Immature natural killer cell (primary cell): ENCODE results near the gene HHIPL1. TPM values are rescaled to one million over a fixed set of nuclear protein-coding genes. Genes with fewer than 3 reads are reported as not detected.

Experiments
- DNase-seq, 3 donors: peaks; one replicate each; pipeline ENCODE4 v3.0.0; 2022; ENCODE audit warnings: mixed read lengths in 1 of 3
- H3K27ac Mint-ChIP-seq, 6 donors: one replicate each; pipeline ENCODE4 v1.8.0; 2020; ENCODE audit warnings: mixed read lengths in 6 of 6, mild to moderate bottlenecking in 5 of 6, inconsistent platforms in 4 of 6, moderate library complexity in 3 of 6
- H3K27me3 Mint-ChIP-seq, 3 donors: one replicate each; pipeline ENCODE4 v1.8.0; 2020 to 2021; ENCODE audit warnings: low read depth in 3 of 3, mild to moderate bottlenecking in 3 of 3, mixed read lengths in 3 of 3, moderate library complexity in 3 of 3, inconsistent platforms in 1 of 3
- H3K36me3 Mint-ChIP-seq, 3 donors: one replicate each; pipeline ENCODE4 v1.8.0; 2020; ENCODE audit warnings: mixed read lengths in 3 of 3, inconsistent platforms in 2 of 3, mild to moderate bottlenecking in 2 of 3
- H3K4me1 Mint-ChIP-seq, 2 donors: one replicate each; pipeline ENCODE4 v1.8.0; 2020; ENCODE audit warnings: inconsistent platforms in 2 of 2, mild to moderate bottlenecking in 2 of 2, mixed read lengths in 2 of 2, moderate library complexity in 1 of 2
- H3K4me3 Mint-ChIP-seq, 5 donors: one replicate each; pipeline ENCODE4 v1.8.0; 2020; ENCODE audit warnings: mild to moderate bottlenecking in 5 of 5, mixed read lengths in 5 of 5, inconsistent platforms in 3 of 5, moderate library complexity in 3 of 5
- H3K9me3 Mint-ChIP-seq, 6 donors: one replicate each; pipeline ENCODE4 v1.8.0; 2020; ENCODE audit warnings: mild to moderate bottlenecking in 6 of 6, mixed read lengths in 6 of 6, inconsistent platforms in 4 of 6, moderate library complexity in 3 of 6
- polyA plus RNA-seq, 3 donors: library from polyadenylated mRNA; unstranded; fragments of 300-500 nt; fragmentation: Illumina TruSeq; gene quantifications; one replicate each; pipeline ENCODE4 v1.2.3, GENCODE V29; 2021

Gene HHIPL1
- polyA plus RNA-seq, 3 donors from 2014 or later: not detected

DNA sequence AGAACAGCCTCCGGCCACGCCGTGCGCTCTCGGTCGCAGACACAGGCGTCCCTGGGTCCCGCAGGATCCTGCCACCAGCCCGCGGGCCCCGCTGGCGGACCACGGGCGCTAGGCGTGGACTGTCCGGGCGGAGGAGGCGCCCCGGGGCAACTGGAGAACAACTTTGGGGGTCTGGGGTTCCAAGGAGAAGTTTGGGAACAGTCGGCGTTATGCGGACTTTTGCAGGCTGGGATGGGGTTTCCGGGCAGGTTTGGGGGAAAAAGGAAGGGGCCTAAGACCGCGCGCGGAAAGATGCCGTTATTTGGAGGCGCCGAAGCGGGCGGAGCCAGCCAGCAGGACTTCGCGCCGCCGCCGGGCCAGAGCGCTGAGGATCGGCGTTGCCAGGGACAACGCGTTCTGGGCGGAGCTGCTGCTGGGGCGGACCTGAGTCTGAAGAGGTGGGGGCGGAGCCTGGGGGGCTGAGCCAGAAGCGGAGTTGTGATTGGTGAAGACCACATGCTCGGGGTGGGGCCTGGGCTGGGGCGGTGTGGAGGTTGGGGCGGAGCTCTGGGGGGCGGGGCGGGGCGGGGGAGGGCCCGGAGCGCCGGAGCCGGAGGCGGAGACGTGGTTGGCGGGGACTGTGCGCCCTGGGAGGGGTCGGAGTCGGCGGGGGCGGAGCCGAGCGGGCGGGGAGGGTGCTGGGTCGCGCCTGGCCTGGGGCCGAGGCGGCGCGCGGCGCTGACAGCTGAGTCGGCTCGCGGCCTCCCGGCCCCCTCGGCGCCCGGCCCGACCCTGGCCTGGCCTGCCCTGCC, 38.9 kb downstream of the HHIPL1 start, which contains the start of gene CYP46A1:
Gene CYP46A1 (plus strand): TSS at position 680 of the 791 bp plus-strand sequence. CDS start 120 bp downstream, outside the sequence.
- peak; percentile 99 to 100 (median 100) for DNase-seq
- H3K27me3 Mint-ChIP-seq: peaks cover 10 to 21% (median 16%) of the 10 kb centered on the region in 3 donors
- peak within 1 kb of the TSS; percentile 87 to 97 (median 93) for H3K4me3 Mint-ChIP-seq
- peak within 1 kb of the TSS; percentile 78 to 94 (median 89) for H3K27ac Mint-ChIP-seq
- H3K4me1 Mint-ChIP-seq: peaks cover 9 to 10% of the 10 kb centered on the region in 2 donors
- H3K36me3 Mint-ChIP-seq: no peaks in the 10 kb centered on the region
- no peaks in the 10 kb centered on the region for H3K9me3 Mint-ChIP-seq

DNA sequence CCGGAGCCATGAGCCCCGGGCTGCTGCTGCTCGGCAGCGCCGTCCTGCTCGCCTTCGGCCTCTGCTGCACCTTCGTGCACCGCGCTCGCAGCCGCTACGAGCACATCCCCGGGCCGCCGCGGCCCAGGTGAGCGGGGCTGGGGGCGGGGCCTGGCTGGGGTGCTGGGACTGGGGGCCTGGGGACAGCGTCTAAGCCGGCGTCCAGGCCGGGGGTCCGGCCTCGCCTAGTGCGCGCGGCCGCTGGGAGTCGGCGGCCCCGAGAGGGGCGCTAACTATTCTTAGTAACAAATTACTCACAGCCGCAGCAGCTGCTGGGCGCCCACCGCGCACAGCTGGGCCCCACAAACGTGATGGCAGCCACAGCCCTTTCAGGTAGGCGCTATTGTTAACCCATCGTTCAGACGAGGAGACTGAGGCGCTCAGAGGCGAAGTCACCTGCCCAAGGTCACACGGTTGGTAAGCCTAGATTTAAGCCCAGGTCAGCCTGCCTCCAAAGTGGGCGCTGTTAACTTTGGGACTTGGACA, 39.5 kb downstream of the HHIPL1 start:
- H3K27ac Mint-ChIP-seq: no peak overlapping the region
- DNase-seq: peak in 1 of 3 donors; percentile 12

DNA sequence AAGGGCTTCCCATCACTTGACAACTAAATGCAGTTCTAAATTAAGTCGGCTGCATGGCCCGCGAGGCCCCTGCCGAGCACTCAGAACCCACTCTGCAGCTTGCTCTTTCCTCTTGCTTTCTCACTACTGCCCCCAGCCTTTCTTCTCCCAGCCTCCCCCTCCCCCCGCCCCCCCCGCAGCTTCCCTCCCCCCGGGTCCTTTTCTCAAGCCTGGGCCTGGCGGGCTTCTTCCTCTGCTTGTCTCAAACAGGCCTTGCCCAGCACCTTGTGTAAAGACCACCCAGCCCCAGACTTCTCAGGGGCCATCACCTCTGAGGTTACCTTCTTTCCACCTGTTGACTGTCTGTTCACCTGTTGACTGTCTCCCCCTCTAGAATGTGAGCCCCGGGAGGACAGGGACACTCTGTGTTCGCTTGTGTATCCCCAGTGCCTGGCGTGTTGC, 40.2 kb downstream of the HHIPL1 start:
- Mint-ChIP-seq H3K27ac (no peak overlapping the region), H3K36me3 (no peaks in the 10 kb centered on the region), H3K9me3 (no peaks in the 10 kb centered on the region), H3K4me1 (peaks cover 9 to 10% of the 10 kb centered on the region in 2 donors), H3K27me3 (peaks cover 10 to 28% (median 21%) of the 10 kb centered on the region in 3 donors), H3K4me3 (peak overlapping the region in 4 of 5 donors; percentile 53 to 65 (median 62))
- no peak for DNase-seq

More for the DNA sequence above, 39.5 kb downstream of the HHIPL1 start:
- H3K4me3 Mint-ChIP-seq: no peak overlapping the region
- no peaks in the 10 kb centered on the region for H3K9me3 Mint-ChIP-seq
- H3K27me3 Mint-ChIP-seq: peaks cover 10 to 24% (median 16%) of the 10 kb centered on the region in 3 donors
- H3K4me1 Mint-ChIP-seq: peaks cover 9 to 10% of the 10 kb centered on the region in 2 donors
- H3K36me3 Mint-ChIP-seq: no peaks in the 10 kb centered on the region

DNA sequence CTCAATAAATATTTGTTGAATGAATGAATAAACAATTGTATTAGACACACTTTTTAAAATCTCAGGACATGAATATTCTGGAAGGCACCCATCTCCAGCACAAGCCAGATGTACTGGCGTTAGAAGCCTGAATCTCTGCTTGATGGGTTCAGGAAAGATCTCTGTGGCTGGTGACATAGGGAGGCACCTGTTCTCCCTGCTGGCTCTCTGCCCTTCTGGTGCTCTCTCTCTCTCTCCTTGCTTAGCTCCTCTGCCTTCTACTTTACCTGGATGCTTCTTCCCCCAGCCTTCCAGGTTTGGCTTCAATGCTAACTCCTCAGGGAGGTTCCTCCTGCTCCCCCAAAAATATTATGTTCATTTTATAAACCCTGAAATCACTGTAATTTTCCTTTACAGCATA, 40.7 kb downstream of the HHIPL1 start:
- no peaks in the 10 kb centered on the region for H3K9me3 Mint-ChIP-seq
- no peak overlapping the region for H3K27ac Mint-ChIP-seq
- peaks cover 10 to 28% (median 22%) of the 10 kb centered on the region in 3 donors for H3K27me3 Mint-ChIP-seq
- H3K4me3 Mint-ChIP-seq: peak overlapping the region; percentile 3 to 65 (median 59)
- no peak for DNase-seq
- peaks cover 9 to 10% of the 10 kb centered on the region in 2 donors for H3K4me1 Mint-ChIP-seq
- H3K36me3 Mint-ChIP-seq: no peaks in the 10 kb centered on the region

DNA sequence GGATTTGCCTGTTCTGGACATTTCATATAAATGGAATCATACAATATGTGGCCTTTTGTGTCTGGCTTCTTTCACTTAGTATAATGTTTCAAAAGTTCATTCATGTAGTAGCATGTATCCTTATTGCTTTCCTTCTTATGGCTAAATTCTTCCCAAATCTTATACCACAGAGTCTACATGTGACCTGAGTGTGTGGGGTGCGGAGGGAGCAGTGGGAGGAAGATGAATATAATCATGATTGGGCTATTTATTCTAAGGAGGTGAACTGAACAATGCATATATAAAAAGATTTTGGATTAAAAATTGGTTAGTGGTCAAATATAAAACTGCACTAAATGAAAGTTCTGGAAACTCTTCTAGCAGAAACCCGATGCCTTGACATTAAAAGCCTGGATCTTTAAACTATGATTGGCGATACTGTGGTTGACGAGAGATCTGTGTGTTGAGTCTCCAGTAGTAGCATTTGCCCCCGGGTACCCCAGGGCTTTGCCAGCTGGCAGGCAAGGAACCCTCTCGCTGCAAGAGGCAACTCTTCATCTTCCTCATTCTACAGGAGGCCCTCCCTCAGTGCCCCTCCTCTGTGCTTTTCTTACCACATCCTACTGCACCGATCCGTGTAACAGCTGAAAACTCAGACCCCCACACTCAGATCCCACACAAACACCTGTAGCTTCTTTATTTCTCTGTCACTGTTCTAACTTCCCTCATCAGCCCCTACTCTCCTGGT, 41.8 kb downstream of the HHIPL1 start:
- Mint-ChIP-seq H3K4me1 (peaks cover 9 to 10% of the 10 kb centered on the region in 2 donors), H3K27ac (no peak overlapping the region), H3K27me3 (peaks cover 10 to 31% (median 26%) of the 10 kb centered on the region in 3 donors), H3K4me3 (peak overlapping the region in 2 of 5 donors; percentile 14 to 22), H3K36me3 (no peaks in the 10 kb centered on the region), H3K9me3 (no peaks in the 10 kb centered on the region)
- DNase-seq: no peak

DNA sequence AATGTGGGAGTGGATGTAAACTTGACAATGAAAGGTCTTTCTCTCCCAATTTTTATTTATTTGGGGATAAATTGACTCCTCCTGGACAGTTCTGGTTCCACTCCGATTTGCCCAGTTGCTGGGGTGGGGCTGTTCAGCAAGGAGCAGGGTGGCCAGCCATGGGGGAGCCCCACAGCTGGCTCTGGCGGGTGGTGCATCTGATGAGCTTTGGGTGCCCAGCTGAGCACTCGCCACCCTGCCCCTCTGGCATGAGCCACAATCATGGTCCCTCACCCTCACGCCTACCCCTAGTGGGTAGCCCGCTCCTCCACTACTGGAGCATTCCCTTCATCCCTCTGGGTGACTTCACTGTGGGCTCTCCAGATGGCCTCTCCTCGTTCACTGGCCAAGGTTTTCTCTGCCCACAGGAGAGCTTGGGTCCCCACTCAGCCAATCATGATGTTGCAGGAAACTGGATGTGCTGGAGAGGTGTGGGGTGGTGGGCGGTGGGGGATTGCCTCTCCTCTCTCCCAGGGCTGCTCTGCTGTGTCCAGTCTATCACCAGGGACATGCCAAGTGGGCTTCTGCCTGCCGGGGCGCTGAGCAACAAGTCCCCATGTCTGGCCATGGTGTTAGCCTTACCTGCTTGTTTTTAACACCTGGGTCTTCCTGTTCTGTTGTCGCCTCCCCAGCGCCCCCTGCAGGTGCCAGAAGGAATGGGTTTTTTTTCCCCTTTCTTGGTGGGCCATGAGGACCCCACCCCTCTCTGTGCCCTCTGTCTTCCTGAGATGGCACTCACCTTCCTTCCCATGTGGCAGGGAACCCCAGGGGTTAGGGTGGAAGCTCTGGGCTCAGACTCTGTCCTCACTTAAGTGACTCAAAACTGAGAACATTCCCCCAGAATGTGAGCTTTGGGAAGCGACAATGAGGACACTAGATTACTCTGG, 42.6 kb downstream of the HHIPL1 start:
- DNase-seq: peak in 2 of 3 donors; percentile 9 to 15
- Mint-ChIP-seq H3K36me3 (no peaks in the 10 kb centered on the region), H3K27me3 (peaks cover 10 to 29% (median 29%) of the 10 kb centered on the region in 3 donors), H3K4me3 (no peak overlapping the region), H3K27ac (no peak overlapping the region), H3K9me3 (peaks cover 0 to 2% (median 0%) of the 10 kb centered on the region in 6 donors), H3K4me1 (peaks cover 7 to 9% of the 10 kb centered on the region in 2 donors)

DNA sequence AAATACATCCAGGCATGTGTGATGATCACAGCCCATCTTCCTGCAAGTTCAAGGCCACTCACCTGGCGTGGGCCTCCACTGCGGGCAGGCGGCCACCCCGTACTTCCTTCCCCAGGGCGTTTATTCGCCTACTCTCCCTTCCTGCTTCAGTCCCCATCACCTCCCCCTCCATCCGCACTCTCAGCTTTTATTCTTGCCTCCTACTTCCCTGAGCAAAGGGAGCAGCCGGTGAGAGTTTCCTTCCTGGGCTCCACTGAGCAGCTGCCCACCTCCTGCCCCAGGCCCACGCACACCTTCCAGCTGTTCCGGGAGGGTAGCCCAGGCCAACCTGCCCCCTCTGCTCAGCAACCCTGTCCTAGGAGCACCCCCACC, 43.3 kb downstream of the HHIPL1 start:
- H3K9me3 Mint-ChIP-seq: peaks cover 0 to 3% (median 0%) of the 10 kb centered on the region in 6 donors
- no peak overlapping the region for H3K27ac Mint-ChIP-seq
- H3K36me3 Mint-ChIP-seq: no peaks in the 10 kb centered on the region
- DNase-seq: no peak
- H3K4me3 Mint-ChIP-seq: no peak overlapping the region
- H3K4me1 Mint-ChIP-seq: peaks cover under 1 to 5% of the 10 kb centered on the region in 2 donors
- H3K27me3 Mint-ChIP-seq: peaks cover 8 to 27% (median 25%) of the 10 kb centered on the region in 3 donors

DNA sequence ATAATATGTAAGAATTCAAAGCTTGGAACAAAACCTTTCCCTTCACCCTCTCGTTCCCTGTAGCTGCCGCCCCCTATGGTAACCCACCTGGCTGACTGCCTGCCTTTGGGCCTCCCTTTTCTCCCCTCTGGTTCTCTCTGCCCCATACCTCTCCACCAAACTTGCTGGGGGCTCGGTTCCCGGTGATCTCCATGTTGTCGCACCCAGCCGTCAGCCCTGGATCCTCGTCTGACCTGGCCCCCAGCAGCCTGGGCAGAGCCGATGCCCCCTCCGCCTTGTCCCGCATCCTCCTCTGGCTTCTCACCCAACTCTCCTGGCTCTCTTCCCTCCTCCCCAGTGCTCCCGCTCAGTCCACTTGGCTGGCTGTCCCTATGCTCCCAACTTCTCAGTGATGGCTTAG, 43.7 kb downstream of the HHIPL1 start:
- peaks cover 0 to 3% of the 10 kb centered on the region in 2 donors for H3K4me1 Mint-ChIP-seq
- H3K27me3 Mint-ChIP-seq: peaks cover 8 to 26% (median 24%) of the 10 kb centered on the region in 3 donors

DNA sequence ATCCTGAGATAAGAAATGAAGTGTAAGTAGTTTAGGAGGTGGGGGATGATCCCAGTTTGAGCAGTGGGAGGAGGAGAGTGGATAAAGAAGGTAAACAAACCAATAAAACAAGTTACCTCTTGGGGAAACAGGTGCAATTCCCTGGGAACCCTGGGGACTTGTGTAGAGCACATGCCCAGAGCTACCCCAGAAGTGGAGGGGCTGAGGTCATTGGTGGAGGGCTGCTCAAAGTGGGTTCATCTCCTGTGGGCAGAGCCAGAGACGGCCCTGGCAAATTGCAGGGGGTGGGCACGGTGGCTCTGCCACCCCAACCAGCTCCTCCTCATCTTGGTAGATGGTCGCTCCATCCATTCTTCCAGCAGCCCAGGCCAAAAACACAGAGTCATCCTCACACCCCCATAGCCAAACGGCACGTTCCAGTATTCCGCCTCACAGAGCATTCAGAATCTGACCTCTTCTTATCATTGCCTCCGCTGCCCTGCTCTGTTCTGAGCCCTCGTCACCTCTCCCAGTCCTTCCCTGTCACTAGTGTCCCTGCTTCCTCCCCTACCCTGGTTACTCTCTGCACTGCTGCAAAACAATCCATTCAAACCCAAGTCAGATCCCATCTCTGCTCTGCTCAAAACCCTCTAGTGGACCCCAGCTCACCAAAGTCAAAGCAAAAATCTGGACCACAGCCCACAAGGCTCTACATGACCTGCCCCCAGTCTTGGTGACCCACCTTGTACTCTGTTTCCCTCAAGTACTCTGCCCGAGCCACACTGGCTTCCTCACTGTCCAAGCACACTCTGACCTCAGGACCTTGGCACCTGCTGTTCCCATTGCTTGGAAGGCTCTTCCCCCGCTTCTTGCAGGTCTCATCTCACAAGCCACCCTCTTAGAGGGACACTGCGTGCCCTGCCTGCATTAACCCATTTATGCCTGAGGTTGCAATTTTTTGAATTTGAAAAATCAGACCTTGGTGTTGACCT, 44.6 kb downstream of the HHIPL1 start:
- H3K27me3 Mint-ChIP-seq: peaks cover 4 to 24% (median 22%) of the 10 kb centered on the region in 3 donors
- no peaks in the 10 kb centered on the region for H3K36me3 Mint-ChIP-seq

More for the DNA sequence above, 43.7 kb downstream of the HHIPL1 start:
- peaks cover 0 to 3% (median 0%) of the 10 kb centered on the region in 6 donors for H3K9me3 Mint-ChIP-seq
- no peak for DNase-seq
- peak overlapping the region in 1 of 5 donors; percentile 25 for H3K4me3 Mint-ChIP-seq
- H3K27ac Mint-ChIP-seq: no peak overlapping the region
- H3K36me3 Mint-ChIP-seq: no peaks in the 10 kb centered on the region

DNA sequence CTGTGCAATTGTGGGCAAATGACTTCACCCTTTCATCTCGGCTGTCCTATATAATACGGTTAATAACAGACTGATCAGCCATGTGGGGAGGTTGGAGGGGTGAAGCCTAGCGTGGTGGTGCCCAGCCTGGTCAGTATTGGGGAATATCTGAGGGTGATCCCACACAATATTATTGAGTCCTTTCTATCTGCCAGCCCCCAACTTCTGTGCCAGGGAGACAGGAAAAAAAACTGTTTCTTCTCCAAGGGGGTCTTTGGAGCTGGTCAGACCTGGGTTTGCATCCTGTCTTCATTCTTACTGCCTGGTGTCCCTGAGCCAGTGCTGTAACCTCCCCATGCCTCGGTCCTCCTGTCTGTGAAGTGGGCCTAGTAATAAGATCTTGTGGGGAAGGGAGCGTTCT, 45.7 kb downstream of the HHIPL1 start:
- no peak for DNase-seq
- Mint-ChIP-seq H3K4me1 (no peaks in the 10 kb centered on the region), H3K4me3 (no peak overlapping the region), H3K27me3 (peaks cover 1 to 26% (median 24%) of the 10 kb centered on the region in 3 donors), H3K36me3 (no peaks in the 10 kb centered on the region), H3K9me3 (peaks cover 0 to 3% (median 0%) of the 10 kb centered on the region in 6 donors), H3K27ac (no peak overlapping the region)

More for the DNA sequence above, 44.6 kb downstream of the HHIPL1 start:
- Mint-ChIP-seq H3K27ac (peak overlapping the region in 1 of 6 donors; percentile 2), H3K4me3 (no peak overlapping the region), H3K4me1 (no peaks in the 10 kb centered on the region), H3K9me3 (peaks cover 0 to 3% (median 0%) of the 10 kb centered on the region in 6 donors)
- no peak for DNase-seq

DNA sequence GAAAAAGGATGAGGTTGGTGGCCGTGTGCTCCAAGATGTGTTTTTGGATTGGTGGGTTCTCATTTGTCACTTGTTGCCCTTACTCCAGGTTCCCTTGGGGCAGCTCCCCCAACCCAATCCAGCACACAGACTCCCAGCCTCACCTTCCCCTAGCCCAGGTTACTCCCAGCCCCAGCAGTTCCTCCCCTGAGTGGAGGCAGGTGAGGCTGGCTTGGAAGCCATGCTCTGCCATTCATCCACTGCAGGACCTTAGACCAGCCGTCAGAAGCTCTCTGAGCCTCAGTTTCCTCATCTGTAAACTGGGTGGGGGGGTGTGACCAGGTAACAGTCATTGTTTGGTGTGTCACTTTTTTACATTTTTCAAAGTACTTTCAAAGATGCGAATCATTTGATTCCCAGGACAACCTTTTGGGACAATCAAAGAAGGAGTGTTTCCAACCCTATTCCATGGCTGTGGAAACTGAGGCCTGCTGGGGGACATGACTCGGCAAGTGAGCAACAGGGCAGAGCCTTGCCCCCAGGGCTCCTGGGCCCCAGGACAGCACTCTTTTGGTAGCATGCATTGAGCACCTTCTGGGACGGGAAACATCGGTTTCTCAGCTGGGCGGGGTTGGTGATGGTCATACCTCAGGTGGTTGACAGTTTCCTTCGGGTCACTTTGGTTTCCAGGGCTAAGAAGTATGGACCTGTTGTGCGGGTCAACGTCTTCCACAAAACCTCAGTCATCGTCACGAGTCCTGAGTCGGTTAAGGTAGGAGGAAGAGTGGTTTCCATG, 46.4 kb downstream of the HHIPL1 start:
- Mint-ChIP-seq H3K9me3 (peaks cover 0 to 3% (median 0%) of the 10 kb centered on the region in 6 donors), H3K4me1 (no peaks in the 10 kb centered on the region), H3K36me3 (no peaks in the 10 kb centered on the region), H3K27ac (no peak overlapping the region), H3K4me3 (no peak overlapping the region), H3K27me3 (peaks cover 1 to 28% (median 24%) of the 10 kb centered on the region in 3 donors)
- no peak for DNase-seq
